ENCODE results near the gene ADAMTS8.

Gene ADAMTS8

GRCh38 chr11:130418756-130419155 is 9.7 kb downstream of the ADAMTS8 start:
- no peak for DNase-seq (ENCODE audit: low spot score)

GRCh38 chr11:130418210-130418609 is 10.2 kb downstream of the ADAMTS8 start:
- DNase-seq (ENCODE audit: low spot score): no peak

GRCh38 chr11:130416906-130417305 is 11.5 kb downstream of the ADAMTS8 start:
- DNase-seq (ENCODE audit: low spot score): no peak

- no peak for DNase-seq (ENCODE audit: low spot score)
Observed at GRCh38 chr11:130416530-130416882, 11.9 kb downstream of the ADAMTS8 start.

- DNase-seq (ENCODE audit: low spot score): no peak
Observed at GRCh38 chr11:130415731-130416529, 12.5 kb downstream of the ADAMTS8 start.

GRCh38 chr11:130414107-130415080 is 14.0 kb downstream of the ADAMTS8 start:
- no peak for DNase-seq (ENCODE audit: low spot score)

GRCh38 chr11:130413405-130414106 is 14.9 kb downstream of the ADAMTS8 start:
- DNase-seq (ENCODE audit: low spot score): no peak

GRCh38 chr11:130411223-130411622 is 17.2 kb downstream of the ADAMTS8 start:
- DNase-seq (ENCODE audit: low spot score): no peak

- DNase-seq (ENCODE audit: low spot score): no peak
Observed at GRCh38 chr11:130409594-130410388, 18.6 kb downstream of the ADAMTS8 start.

GRCh38 chr11:130408901-130409300 is 19.5 kb downstream of the ADAMTS8 start:
- no peak for DNase-seq (ENCODE audit: low spot score)

- no peak for DNase-seq (ENCODE audit: low spot score)
Observed at GRCh38 chr11:130408401-130408890, 20.0 kb downstream of the ADAMTS8 start.

- DNase-seq (ENCODE audit: low spot score): no peak
Observed at GRCh38 chr11:130407978-130408377, 20.4 kb downstream of the ADAMTS8 start.

GRCh38 chr11:130405428-130405827 is 23.0 kb downstream of the ADAMTS8 start:
- DNase-seq (ENCODE audit: low spot score): no peak

- no peak for DNase-seq (ENCODE audit: low spot score)
Observed at GRCh38 chr11:130404727-130405126, 23.7 kb downstream of the ADAMTS8 start.

GRCh38 chr11:130403967-130404366 is 24.4 kb downstream of the ADAMTS8 start:
- DNase-seq (ENCODE audit: low spot score): no peak

GRCh38 chr11:130403271-130403804 is 25.1 kb downstream of the ADAMTS8 start:
- DNase-seq (ENCODE audit: low spot score): no peak

GRCh38 chr11:130402570-130402969 is 25.8 kb downstream of the ADAMTS8 start:
- no peak for DNase-seq (ENCODE audit: low spot score)

- DNase-seq (ENCODE audit: low spot score): no peak
Observed at GRCh38 chr11:130400781-130401483, 27.5 kb downstream of the ADAMTS8 start.

GRCh38 chr11:130399196-130399595 is 29.2 kb downstream of the ADAMTS8 start:
- DNase-seq (ENCODE audit: low spot score): no peak

- DNase-seq (ENCODE audit: low spot score): no peak
Observed at GRCh38 chr11:130397780-130398179, 30.6 kb downstream of the ADAMTS8 start.

Measured in HuH-7 (cell line).